CD4-positive, alpha-beta T cell (primary cell): ENCODE results near the gene PHF13. TPM values are rescaled to one million over a fixed set of nuclear protein-coding genes. Genes with fewer than 3 reads are reported as not detected.

Experiments used
- ATAC-seq: fragments of 200-7000 bp; cut with Tn5 transposase; one replicate; pipeline ENCODE4 v1.10.0; 2022; ENCODE audit warnings: mild to moderate bottlenecking; ENCODE audit not compliant: poor library complexity
- CTCF ChIA-PET: fragments of 350-600 bp; sonication (Branson Sonifier 250); formaldehyde crosslinking; loops from one replicate; lab custom pipeline; 2021; ENCODE audit warnings: antibody characterized with exemption, inconsistent platforms; lab: Charles Lee
- POLR2A ChIA-PET: fragments of 350-600 bp; sonication (Branson Sonifier 250); formaldehyde crosslinking; loops from one replicate; lab custom pipeline; 2021; ENCODE audit warnings: antibody characterized with exemption, inconsistent platforms; lab: Charles Lee
- DNase-seq, 14 experiments: peaks; one replicate each; pipeline ENCODE4 v3.0.0-alpha.2; 2013 to 2020; ENCODE audit warnings: mixed read lengths in 2 of 14
- H3K27ac ChIP-seq, 2 donors: one replicate each; pipeline versions ENCODE4 v1.5.1 to v1.7.0; 2013; ENCODE audit warnings: low read length in 2 of 2, low read depth in 1 of 2, mild to moderate bottlenecking in 1 of 2
- H3K27me3 ChIP-seq, 2 experiments: 1 replicate in 1 of 2; 2 replicates in 1 of 2; pipeline versions ENCODE4 v1.6.1 to v1.7.0; 2013; ENCODE audit warnings: low read length in 2 of 2, control low read depth in 1 of 2, mild to moderate bottlenecking in 1 of 2, moderate library complexity in 1 of 2; ENCODE audit not compliant: insufficient read depth in 2 of 2, control insufficient read depth in 1 of 2
- H3K36me3 ChIP-seq: one replicate; pipeline ENCODE4 v1.6.1; 2013; ENCODE audit warnings: low read length, control low read depth; ENCODE audit not compliant: insufficient read depth
- H3K4me1 ChIP-seq: one replicate; pipeline ENCODE4 v1.6.1; 2013; ENCODE audit warnings: low read length, control low read depth; ENCODE audit not compliant: insufficient read depth
- H3K4me3 ChIP-seq: one replicate; pipeline ENCODE4 v1.5.1; 2013; ENCODE audit warnings: mild to moderate bottlenecking, low read length, moderate library complexity
- H3K9me3 ChIP-seq, 2 experiments: 1 replicate in 1 of 2; 2 replicates in 1 of 2; pipeline versions ENCODE4 v1.6.1 to v1.7.0; 2013; ENCODE audit warnings: low read length in 2 of 2, mild to moderate bottlenecking in 2 of 2, control low read depth in 1 of 2, moderate library complexity in 1 of 2; ENCODE audit not compliant: control insufficient read depth in 1 of 2, insufficient read depth in 1 of 2
- H3K27ac Mint-ChIP-seq: one replicate; pipeline ENCODE4 v1.8.0; 2020; ENCODE audit warnings: mixed read lengths
- H3K27me3 Mint-ChIP-seq: one replicate; pipeline ENCODE4 v1.8.0; 2021; ENCODE audit warnings: mixed read lengths
- H3K36me3 Mint-ChIP-seq: one replicate; pipeline ENCODE4 v1.8.0; 2021; ENCODE audit warnings: low read depth, mixed read lengths
- H3K4me1 Mint-ChIP-seq: one replicate; pipeline ENCODE4 v1.8.0; 2021; ENCODE audit warnings: low read depth, mixed read lengths
- H3K4me3 Mint-ChIP-seq: one replicate; pipeline ENCODE4 v1.8.0; 2020; ENCODE audit warnings: mild to moderate bottlenecking, mixed read lengths
- H3K9me3 Mint-ChIP-seq: one replicate; pipeline ENCODE4 v1.8.0; 2020; ENCODE audit warnings: mixed read lengths
- intact Hi-C, 2 experiments: fragments of 100-400 bp; cut with DNase I in 1 of 2; cut with micrococcal nuclease in 1 of 2; formaldehyde crosslinking; loops; one replicate each; pipeline versions ENCODE4 v1.15.1 to v1.9.0; 2023 to 2025; cut with DNase I, micrococcal nuclease
- total RNA-seq, 174 experiments: library from RNA in 2 of 174; stranded (reverse) in 2 of 174; gene quantifications; one replicate each; pipeline ENCODE4 v1.2.3 and lab custom pipeline; 2021 to 2026
- TF ChIP-seq, protein P1 (sequence below): fragments of 200-600 bp; IDR thresholded peaks from one replicate; pipeline ENCODE4 v1.8.0; 2022; ENCODE audit warnings: antibody characterized with exemption, mild to moderate bottlenecking

The PHF13 gene
- total RNA-seq, 2 experiments from 2014 or later: 4.0 to 4.9 TPM

DNA sequence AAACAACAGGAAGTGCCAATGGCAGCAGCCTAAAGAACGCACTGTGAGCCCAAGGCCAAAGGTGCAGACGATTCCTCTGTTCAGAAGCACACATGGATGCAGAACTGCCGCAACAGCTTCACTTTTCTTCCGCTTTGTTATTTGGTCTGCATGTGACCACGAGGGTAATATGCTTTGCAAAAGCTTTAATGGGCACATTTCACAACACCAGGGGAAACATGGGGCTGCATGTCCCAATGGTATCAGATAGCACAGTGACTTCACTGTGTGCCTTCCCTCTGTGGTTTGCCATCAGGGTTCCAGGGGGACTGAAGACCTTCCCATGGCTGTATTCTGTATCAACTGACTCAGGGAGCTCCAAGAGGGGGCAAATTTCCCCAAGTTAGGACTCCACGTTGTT, 39.5 kb downstream of the PHF13 start:
- peaks cover 30% of the 10 kb centered on the region for H3K36me3 ChIP-seq
- no peaks in the 10 kb centered on the region for H3K9me3 Mint-ChIP-seq
- DNase-seq (no peak), ATAC-seq (no peak)
- H3K27ac Mint-ChIP-seq: no peak overlapping the region
- H3K27me3 Mint-ChIP-seq: no peaks in the 10 kb centered on the region
- H3K4me3 ChIP-seq: no peak overlapping the region
- H3K9me3 ChIP-seq: no peaks in the 10 kb centered on the region
- peaks cover 4% of the 10 kb centered on the region for H3K4me1 ChIP-seq
- H3K27me3 ChIP-seq: no peaks in the 10 kb centered on the region
- TF ChIP-seq, protein P1, sequence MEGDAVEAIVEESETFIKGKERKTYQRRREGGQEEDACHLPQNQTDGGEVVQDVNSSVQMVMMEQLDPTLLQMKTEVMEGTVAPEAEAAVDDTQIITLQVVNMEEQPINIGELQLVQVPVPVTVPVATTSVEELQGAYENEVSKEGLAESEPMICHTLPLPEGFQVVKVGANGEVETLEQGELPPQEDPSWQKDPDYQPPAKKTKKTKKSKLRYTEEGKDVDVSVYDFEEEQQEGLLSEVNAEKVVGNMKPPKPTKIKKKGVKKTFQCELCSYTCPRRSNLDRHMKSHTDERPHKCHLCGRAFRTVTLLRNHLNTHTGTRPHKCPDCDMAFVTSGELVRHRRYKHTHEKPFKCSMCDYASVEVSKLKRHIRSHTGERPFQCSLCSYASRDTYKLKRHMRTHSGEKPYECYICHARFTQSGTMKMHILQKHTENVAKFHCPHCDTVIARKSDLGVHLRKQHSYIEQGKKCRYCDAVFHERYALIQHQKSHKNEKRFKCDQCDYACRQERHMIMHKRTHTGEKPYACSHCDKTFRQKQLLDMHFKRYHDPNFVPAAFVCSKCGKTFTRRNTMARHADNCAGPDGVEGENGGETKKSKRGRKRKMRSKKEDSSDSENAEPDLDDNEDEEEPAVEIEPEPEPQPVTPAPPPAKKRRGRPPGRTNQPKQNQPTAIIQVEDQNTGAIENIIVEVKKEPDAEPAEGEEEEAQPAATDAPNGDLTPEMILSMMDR: no peak
- H3K27ac ChIP-seq: no peak overlapping the region
- no peak overlapping the region for H3K4me3 Mint-ChIP-seq
- ChIA-PET POLR2A (no interaction called here), CTCF (no interaction called here)
- intact Hi-C loops: no loop called here
- peaks cover 2% of the 10 kb centered on the region for H3K4me1 Mint-ChIP-seq
- peaks cover 41% of the 10 kb centered on the region for H3K36me3 Mint-ChIP-seq

DNA sequence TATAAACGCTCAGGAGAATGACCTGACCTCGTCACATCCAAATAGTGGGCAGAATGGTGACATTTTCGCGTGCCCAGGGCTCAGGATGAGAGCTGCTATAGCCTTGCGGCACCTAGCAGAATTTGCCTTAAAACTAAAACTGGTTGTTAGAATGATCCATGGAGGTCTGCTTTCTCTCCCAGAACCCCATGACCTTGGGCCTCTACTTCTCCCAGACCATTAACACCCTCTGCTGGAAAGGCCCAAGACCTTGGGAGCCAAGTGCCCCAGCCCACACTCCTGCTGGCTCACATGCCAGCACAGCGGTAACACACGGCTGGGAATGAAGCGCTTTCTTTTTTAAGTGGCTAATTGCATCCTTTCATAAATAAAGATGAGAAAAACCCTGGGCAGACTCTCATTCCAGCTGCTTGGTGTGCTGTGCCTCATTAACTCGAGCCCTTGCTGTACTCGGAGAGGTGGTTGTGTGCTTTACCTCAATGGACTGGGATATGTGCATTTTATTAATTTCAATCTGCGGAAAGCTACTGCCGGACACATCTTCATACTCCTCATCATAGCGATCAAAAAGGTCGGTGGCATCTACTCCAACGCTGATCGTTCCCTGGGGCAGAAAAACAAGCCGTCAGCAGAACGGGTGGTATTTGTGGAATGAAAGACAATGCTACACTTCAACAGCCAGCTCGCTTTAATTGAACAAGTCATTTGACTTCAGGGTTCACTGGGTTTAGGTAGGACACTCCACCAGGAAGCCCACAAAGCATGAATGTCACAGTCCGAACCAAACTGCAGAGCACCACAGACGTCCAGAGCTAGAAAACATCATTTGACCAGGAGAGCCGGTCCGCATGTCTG, 40.1 kb downstream of the PHF13 start:
- CTCF ChIA-PET: no interaction called here
- H3K27ac ChIP-seq: no peak overlapping the region
- ATAC-seq (no peak), DNase-seq (no peak)
- no peaks in the 10 kb centered on the region for H3K9me3 Mint-ChIP-seq
- TF ChIP-seq, protein P1: no peak
- H3K27ac Mint-ChIP-seq: no peak overlapping the region
- no peaks in the 10 kb centered on the region for H3K9me3 ChIP-seq
- H3K36me3 Mint-ChIP-seq: peaks cover 41% of the 10 kb centered on the region
- POLR2A ChIA-PET: no interaction called here
- peaks cover 30% of the 10 kb centered on the region for H3K36me3 ChIP-seq
- H3K27me3 Mint-ChIP-seq: no peaks in the 10 kb centered on the region
- peaks cover 4% of the 10 kb centered on the region for H3K4me1 Mint-ChIP-seq
- H3K4me3 Mint-ChIP-seq: no peak overlapping the region
- intact Hi-C loops: no loop called here
- H3K4me3 ChIP-seq: no peak overlapping the region
- no peaks in the 10 kb centered on the region for H3K27me3 ChIP-seq
- peaks cover 4% of the 10 kb centered on the region for H3K4me1 ChIP-seq

DNA sequence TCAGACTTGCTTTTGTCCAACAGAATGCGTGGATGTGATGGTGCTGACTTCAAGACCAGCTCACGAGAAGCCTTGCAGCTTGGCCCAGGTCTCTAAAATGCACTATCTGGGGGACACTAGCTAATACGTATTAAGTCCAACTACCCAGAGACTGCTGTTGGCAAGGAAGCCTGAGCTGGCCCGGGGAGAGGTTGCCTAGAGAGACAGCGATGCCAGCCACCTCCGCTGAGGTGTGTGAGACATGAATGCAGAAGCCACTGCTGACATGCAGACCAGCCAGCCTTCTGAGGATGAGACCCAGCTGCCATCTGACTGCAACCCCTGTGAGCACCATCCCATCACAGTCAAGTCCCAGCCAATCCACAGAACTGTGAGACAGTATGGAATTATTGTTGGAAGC, 43.6 kb downstream of the PHF13 start:
- TF ChIP-seq, protein P1: no peak
- H3K4me3 ChIP-seq: no peak overlapping the region
- no peak for DNase-seq
- no peak overlapping the region for H3K4me3 Mint-ChIP-seq
- no peaks in the 10 kb centered on the region for H3K9me3 ChIP-seq
- H3K36me3 Mint-ChIP-seq: peaks cover 27% of the 10 kb centered on the region
- no peak overlapping the region for H3K27ac Mint-ChIP-seq
- H3K27ac ChIP-seq: no peak overlapping the region
- intact Hi-C loops: no loop called here
- no peak for ATAC-seq
- no peaks in the 10 kb centered on the region for H3K9me3 Mint-ChIP-seq
- peaks cover 4% of the 10 kb centered on the region for H3K4me1 ChIP-seq
- H3K36me3 ChIP-seq: peaks cover 20% of the 10 kb centered on the region
- no peaks in the 10 kb centered on the region for H3K27me3 Mint-ChIP-seq
- ChIA-PET CTCF (no interaction called here), POLR2A (no interaction called here)
- peaks cover 9% of the 10 kb centered on the region for H3K4me1 Mint-ChIP-seq
- H3K27me3 ChIP-seq: no peaks in the 10 kb centered on the region
